Thyroid gland (tissue), 4 donors: ENCODE results near the gene TBC1D22B.

Source experiments
- CTCF ChIP-seq, 6 experiments: fragments of 200-600 bp in 3 of 6; fragments of 450-650 bp in 3 of 6; sonication (generic) in 3 of 6; IDR thresholded peaks; one replicate each; pipeline ENCODE4 v1.5.1; 2016 to 2019; ENCODE audit warnings: antibody characterized with exemption in 6 of 6, mild to moderate bottlenecking in 2 of 6, inconsistent platforms in 1 of 6, moderate library complexity in 1 of 6
- POLR2A ChIP-seq, 2 donors: fragments of 450-650 bp; IDR thresholded peaks; one replicate each; pipeline ENCODE4 v1.6.1; 2017; ENCODE audit warnings: antibody characterized with exemption in 2 of 2, mild to moderate bottlenecking in 2 of 2, moderate library complexity in 1 of 2

DNA sequence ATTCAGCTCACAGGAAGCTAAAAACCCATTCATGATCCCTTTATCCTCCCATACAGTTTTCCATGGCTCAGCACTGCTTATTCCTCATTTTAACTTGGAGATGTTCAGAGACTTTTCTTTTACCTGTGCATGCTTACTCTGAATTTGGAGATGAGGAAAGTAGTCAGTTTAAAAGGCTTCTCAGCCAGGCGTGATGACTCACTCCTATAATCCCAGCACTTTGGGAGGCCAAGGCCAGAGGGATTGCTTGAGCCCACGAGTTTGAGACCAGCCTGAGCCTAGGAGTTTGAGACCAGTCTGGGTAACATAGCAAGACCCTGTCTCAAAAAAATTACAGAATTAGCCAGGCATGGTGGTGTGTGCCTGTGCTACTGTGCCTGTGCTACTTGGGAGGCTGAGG lies 30.7 kb downstream of the TBC1D22B start:
- TF ChIP-seq CTCF (IDR thresholded peaks at IDR 0.05) (no peak), POLR2A (IDR thresholded peaks at IDR 0.05) (no peak)
